Motor neuron (in vitro differentiated cells): ENCODE results near the gene PRDX4. TPM values are rescaled to one million over a fixed set of nuclear protein-coding genes. Genes with fewer than 3 reads are reported as not detected.

Experiments
- ATAC-seq, 8 experiments: fragments of 200-7000 bp; cut with Tn5 transposase; replicated peaks in 6 of 8; 2 replicates each; pipeline ENCODE4 v1.8.0; 2021; ENCODE audit warnings: mild to moderate bottlenecking in 8 of 8, moderate library complexity in 8 of 8
- H3K27ac ChIP-seq, 2 donors: fragments of 250-450 bp; sonication (Bioruptor Pico); 2 replicates each; pipeline ENCODE4 v1.9.0; 2021; ENCODE audit warnings: antibody characterized with exemption in 2 of 2, mild to moderate bottlenecking in 2 of 2, moderate library complexity in 1 of 2
- H3K4me1 ChIP-seq, 2 donors: fragments of 250-450 bp; sonication (Bioruptor Pico); replicated peaks in 1 of 2; 2 replicates each; pipeline ENCODE4 v1.6.1; 2021; ENCODE audit warnings: antibody characterized with exemption in 2 of 2, mild to moderate bottlenecking in 2 of 2, moderate library complexity in 1 of 2
- H3K4me3 ChIP-seq, 5 donors: fragments of 250-450 bp; sonication (Bioruptor Pico); 2 replicates each; pipeline ENCODE4 v1.9.0; 2021; ENCODE audit warnings: antibody characterized with exemption in 5 of 5, mild to moderate bottlenecking in 5 of 5, moderate library complexity in 4 of 5
- WGBS, 10 experiments: fragments of 450-650 bp; shearing (Covaris generic); methylation state at CpG; one replicate each; pipeline ENCODE4 v1.0.0; 2022; 5-methylcytosine and 5-hydroxymethylcytosine counted together
- in situ Hi-C, 9 experiments: fragments of 400-800 bp; cut with MboI; loops; one replicate each; pipeline ENCODE4 v1.15.0; 2021; ENCODE audit warnings: low sequenced_read_pairs in 9 of 9, low pct_unique_long_range_greater_than_20kb in 2 of 9; ENCODE audit not compliant: unreplicated experiment in 9 of 9
- total RNA-seq, 8 experiments: library from RNA; unstranded; fragments of 300-600 nt; gene quantifications; 2 replicates each; pipeline versions ENCODE4 v1.2.3 to v1.2.4, GENCODE V29; 2022

Gene PRDX4
- total RNA-seq: 100 to 1,000 TPM in 5 of 8 experiments, 10 to 100 TPM in 3; 61.5 to 555 (median 107) TPM

DNA sequence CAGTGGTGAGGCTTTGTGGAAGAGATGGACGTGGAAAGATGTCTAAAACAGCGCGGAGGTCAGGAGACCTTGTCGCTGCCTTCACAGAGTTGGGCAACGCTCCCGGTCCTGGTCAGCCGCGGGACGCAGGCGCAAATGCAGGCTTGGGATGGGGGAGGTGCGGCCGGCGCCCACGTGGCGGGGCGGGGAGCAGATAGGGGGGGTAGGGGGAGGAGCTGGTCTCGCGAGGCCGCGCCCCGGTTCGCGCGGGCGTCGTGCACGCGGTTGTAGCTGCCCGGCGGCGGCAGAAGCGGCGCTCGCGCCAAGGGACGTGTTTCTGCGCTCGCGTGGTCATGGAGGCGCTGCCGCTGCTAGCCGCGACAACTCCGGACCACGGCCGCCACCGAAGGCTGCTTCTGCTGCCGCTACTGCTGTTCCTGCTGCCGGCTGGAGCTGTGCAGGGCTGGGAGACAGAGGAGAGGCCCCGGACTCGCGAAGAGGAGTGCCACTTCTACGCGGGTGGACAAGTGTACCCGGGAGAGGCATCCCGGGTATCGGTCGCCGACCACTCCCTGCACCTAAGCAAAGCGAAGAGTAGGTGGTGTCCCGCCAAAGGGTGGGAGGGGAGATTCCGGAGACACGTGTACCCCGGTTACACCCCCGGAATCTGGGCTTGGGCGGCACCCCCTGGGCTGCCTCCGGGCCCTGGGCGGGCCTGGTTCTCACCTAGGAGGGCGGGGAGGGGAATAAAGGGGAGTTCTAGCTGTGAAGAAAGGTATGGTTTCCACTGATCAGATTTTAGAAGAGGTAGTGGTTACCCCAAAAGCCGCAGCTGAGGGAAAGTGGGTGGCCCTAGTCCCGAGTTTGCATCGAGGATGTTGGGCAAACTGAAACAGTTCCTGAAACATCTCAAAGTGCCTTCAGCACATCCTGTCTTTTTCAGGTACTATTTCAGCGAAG, at the start of gene PRDX4:
PRDX4 (plus strand) TSS at position 255 of the 939 bp plus-strand sequence; CDS start at position 333, 78 bp downstream.
- WGBS, 10 experiments: 0 to 20% (median 0%) methylated on average over 2 to 7 of the region's 73 CpGs; no CpG with 5 or more reads in 7 of the 10 experiments
- peaks cover 6% of the 10 kb centered on the region in 2 donors for H3K4me1 ChIP-seq
- peak; percentile 90 to 97 (median 96) for ATAC-seq
- H3K27ac ChIP-seq: peak within 1 kb of the TSS; percentile 74 to 94
- H3K4me3 ChIP-seq: peak within 1 kb of the TSS; percentile 56 to 94 (median 70)
- in situ Hi-C loops: no loop called here

DNA sequence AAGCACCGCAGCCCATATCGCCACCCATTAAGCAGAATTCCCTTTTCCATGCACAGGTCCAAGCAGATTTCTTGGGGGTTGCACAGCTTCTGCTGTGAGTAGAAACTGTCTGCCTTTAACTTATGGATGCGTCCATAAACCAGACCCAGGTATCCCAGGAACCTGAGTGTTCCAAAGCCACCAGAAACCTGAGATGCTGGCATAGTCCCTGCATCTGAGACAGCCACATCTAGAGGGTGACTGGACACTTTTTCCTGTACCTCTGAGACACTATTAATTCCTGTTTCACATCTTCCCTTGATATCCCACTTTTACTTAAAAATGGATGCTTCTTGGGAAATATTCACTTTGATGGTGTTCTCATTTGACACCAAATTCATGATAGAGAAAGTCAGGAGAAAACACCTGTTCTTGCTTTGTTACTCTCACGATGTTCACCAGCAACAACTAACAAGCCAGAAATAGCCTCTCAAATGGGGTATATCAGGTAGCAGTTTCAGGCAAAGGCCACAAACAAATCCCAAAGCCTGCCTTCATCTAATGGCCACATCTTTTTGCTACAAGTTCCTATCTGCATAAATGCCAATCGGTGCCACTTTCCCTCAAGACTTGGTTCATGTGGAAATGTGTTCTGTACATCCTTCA, 45.5 kb upstream of the PRDX4 start:
- Histone ChIP-seq H3K4me3 (no peak overlapping the region), H3K4me1 (no peaks in the 10 kb centered on the region), H3K27ac (no peak overlapping the region)
- WGBS, 10 experiments: 0 to 100% (median 92%) methylated on average over 1 to 4 of the region's 5 CpGs; no CpG with 5 or more reads in 6 of the 10 experiments
- no peak for ATAC-seq
- in situ Hi-C loops: no loop called here

DNA sequence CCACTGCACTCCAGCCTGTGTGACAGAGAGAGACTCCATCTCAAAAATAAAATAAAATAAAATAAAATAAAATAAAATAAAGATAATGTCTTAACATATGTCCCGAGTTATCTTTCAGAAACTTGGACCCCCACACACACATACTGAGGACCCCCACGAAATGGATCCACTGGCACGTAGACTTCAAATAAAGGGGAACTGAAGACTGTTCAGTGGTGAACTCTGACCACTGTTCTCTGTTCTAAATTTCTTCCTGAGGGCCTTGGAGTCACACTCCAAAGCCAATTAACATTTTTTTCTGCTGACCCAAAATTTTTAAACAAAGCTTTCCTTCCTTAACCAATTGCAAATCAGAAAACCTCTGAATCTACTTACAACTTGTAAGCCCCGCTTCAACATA, 43.5 kb upstream of the PRDX4 start:
- Histone ChIP-seq H3K4me1 (no peaks in the 10 kb centered on the region), H3K4me3 (no peak overlapping the region), H3K27ac (no peak overlapping the region)
- no peak for ATAC-seq
- 49 to 100% (median 100%) methylated on average over 1 to 4 of the region's 4 CpGs; no CpG with 5 or more reads in 5 of the 10 experiments for WGBS, 10 experiments
- in situ Hi-C loops: no loop called here

DNA sequence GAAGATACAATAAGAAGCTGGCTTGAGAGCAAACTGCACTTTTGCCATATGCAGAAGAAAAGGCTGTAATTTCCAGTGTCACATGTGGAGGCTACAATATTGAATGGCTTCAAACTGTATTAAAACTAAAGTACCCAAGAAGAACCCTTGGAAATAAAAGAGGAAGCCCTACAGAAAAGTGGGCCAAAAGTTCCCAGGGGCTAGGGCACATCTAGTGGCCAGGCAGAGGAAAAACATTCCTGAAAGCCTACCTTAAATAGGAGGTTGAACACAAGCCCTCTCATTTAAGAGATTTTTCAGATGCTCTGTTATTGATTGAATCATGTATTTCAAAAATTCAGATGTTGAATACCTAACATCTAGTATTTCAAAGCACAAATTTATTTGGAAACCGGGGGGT, 40.6 kb upstream of the PRDX4 start:
- no peaks in the 10 kb centered on the region for H3K4me1 ChIP-seq
- H3K27ac ChIP-seq: no peak overlapping the region
- in situ Hi-C loops: no loop called here
- 0 to 57% (median 14%) methylated on average over 1 of the region's 1 CpG; no CpG with 5 or more reads in 3 of the 10 experiments for WGBS, 10 experiments
- no peak overlapping the region for H3K4me3 ChIP-seq
- no peak for ATAC-seq

DNA sequence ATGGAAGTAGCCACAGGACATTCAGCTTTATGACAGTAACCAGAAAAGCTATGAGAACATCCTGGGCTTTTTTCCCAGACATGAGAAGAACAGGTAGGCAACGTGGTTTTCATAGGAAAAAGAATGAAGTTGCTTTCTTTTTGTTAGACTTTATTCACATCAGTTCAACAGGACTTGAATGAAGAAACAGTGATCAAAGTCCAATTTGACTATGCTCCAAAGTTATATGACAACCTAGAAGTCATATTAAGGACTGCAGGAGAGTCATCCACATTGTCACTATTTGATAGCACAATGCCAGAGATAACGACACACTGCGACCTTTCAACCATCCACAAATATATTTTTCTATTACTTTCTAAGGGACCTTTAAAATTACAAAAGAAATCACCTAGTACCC, 39.2 kb upstream of the PRDX4 start:
- Histone ChIP-seq H3K4me3 (no peak overlapping the region), H3K27ac (no peak overlapping the region), H3K4me1 (no peaks in the 10 kb centered on the region)
- WGBS, 10 experiments: 0 to 100% (median 40%) methylated on average over 1 to 3 of the region's 3 CpGs; no CpG with 5 or more reads in 5 of the 10 experiments
- no peak for ATAC-seq
- in situ Hi-C loops: no loop called here

DNA sequence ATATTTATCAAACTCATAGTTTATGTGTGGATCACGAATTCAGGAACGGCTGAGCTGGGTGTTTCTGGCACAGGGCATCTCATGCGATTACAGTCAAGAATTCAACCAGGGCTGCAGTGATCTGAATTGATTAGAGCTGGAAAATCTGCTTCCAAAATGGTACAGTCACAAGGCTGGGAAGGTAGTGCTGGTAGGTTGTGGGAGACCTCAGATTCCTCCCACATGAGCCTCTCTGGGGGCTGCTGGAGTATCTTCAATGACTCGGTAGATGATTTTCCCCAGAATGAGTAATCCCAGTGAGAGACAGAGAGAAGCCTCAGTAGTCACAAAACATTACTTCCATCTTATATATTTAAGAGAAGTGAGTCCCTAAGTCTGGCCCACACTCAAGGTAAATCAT, 36.2 kb upstream of the PRDX4 start:
- no peak overlapping the region for H3K4me3 ChIP-seq
- no peaks in the 10 kb centered on the region for H3K4me1 ChIP-seq
- no peak overlapping the region for H3K27ac ChIP-seq
- 8 to 80% methylated on average over 2 to 4 of the region's 4 CpGs; no CpG with 5 or more reads in 8 of the 10 experiments for WGBS, 10 experiments
- no peak for ATAC-seq
- in situ Hi-C loops: no loop called here

DNA sequence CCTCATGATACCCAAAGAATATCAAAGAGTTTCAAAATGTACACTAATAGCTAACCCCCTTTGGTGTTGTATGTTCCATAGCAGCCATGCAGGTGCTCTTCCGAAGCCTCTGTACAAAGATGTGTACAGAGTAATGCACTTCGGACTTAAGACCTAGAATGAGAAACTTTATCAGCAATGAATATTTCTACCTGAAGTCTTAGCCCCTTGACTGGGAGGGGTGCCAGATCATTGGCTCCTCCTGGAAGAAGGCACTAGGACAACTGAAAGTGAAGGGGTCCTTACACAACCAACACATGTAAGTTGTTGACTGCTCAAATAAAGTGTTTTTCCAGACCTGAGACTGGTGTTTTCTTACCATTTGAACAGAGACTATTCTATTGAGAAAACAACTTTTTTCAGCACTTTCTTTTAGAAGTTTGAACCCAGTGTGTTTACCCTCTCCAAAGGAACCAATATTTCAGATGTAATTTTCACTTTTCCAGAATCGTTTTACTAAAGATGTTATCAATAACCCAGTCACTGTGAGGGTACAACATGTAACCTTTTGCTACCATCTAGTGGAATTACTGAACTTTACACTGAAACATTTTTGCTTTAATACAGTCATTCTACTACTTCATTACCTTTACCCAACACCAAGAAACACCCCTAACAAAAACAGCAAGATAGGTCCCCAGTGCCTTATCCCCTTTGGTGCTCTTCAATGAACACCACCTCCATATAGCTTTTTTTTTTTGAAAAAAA, 33.3 kb upstream of the PRDX4 start:
- no peak for ATAC-seq
- 50 to 77% (median 50%) methylated on average over 1 to 3 of the region's 3 CpGs; no CpG with 5 or more reads in 7 of the 10 experiments for WGBS, 10 experiments
- in situ Hi-C loops: no loop called here
- Histone ChIP-seq H3K4me3 (no peak overlapping the region), H3K4me1 (no peaks in the 10 kb centered on the region), H3K27ac (no peak overlapping the region)

DNA sequence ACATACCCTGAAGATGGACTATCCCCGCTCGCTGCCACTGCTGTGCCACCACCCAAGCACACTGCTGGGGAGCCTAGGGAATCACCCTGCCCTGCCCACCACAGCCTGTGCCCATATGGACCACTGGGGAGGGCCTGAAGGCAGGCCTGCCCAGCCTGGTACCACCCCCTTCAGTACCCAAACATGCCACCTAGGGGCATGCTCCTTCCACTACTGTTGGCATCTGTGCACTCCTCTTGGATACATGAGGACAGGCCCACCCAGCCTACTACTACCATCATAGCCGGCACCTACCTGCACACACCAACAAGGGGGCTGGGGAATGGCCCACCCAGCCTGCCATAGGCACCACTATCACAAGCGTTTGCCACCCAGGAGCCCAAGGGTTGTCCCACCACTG, 30.1 kb upstream of the PRDX4 start:
- no peaks in the 10 kb centered on the region for H3K4me1 ChIP-seq
- 0 to 92% (median 80%) methylated on average over 1 to 4 of the region's 4 CpGs; no CpG with 5 or more reads in 7 of the 10 experiments for WGBS, 10 experiments
- H3K27ac ChIP-seq: no peak overlapping the region
- no peak overlapping the region for H3K4me3 ChIP-seq
- in situ Hi-C loops: no loop called here
- no peak for ATAC-seq

DNA sequence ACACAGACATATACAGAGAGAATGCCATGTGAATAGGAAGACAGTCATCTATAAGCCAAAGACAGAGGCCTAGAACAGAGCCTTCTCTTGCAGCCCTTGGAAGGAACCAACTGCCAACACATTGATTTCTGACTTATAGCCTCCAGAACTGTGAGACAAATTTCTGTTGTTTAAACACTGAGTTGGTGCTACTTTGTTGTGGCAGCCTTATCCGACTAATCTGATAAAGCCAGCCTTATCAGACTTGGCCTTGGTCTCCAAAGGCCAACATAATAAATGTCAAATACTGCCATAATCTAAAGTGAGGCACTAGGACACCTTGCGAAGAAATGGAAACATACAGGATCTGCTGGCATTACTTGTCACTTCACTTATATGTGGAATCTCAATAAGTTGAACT, 24.3 kb upstream of the PRDX4 start:
- H3K4me1 ChIP-seq: no peaks in the 10 kb centered on the region
- no peak overlapping the region for H3K27ac ChIP-seq
- no peak overlapping the region for H3K4me3 ChIP-seq
- no peak for ATAC-seq
- 0 to 83% (median 38%) methylated on average over 1 to 2 of the region's 2 CpGs; no CpG with 5 or more reads in 4 of the 10 experiments for WGBS, 10 experiments
- in situ Hi-C loops: no loop called here

DNA sequence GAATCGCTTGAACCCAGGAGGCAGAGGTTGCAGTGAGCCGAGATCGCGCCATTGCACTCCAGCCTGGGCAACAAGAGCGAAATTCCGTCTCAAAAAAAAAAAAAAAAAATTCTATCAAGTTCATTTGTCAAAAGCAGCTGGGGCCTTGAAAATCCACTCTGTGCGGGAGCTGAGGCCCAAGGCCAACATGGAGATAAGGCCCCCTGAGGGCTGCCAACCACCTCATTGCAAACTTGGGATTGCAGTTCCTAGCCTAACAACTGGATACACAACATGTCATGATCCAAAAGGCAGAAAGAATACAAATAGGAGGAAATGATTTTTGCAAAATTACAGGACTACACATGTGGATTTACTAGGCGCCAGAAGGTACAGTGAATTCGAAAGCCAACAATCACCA, 22.5 kb upstream of the PRDX4 start:
- WGBS, 10 experiments: 20 to 72% methylated on average over 1 to 3 of the region's 9 CpGs; no CpG with 5 or more reads in 8 of the 10 experiments
- in situ Hi-C loops: no loop called here
- Histone ChIP-seq H3K27ac (no peak overlapping the region), H3K4me1 (no peaks in the 10 kb centered on the region), H3K4me3 (no peak overlapping the region)
- no peak for ATAC-seq

DNA sequence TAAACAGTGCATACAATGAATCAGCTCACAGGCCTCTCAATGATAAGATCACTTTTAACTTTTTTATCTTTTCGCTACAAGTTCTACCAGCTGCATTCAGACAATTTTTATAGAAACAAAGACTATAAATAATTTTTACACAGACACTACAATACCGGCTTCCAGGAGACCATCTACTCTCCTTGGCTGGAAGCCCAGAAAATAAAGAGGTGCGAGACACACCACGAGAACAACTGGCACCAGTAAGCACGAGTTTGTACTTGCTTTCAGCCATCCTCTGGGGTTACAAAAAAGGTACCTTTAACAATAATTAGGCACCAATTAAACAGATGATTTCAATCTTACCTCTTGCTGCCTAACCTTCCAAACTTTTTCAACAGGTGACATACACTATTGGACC, 11.2 kb upstream of the PRDX4 start:
- WGBS, 10 experiments: 25 to 90% (median 77%) methylated on average over 1 to 5 of the region's 5 CpGs; no CpG with 5 or more reads in 4 of the 10 experiments
- in situ Hi-C loops: no loop called here
- Histone ChIP-seq H3K4me1 (no peaks in the 10 kb centered on the region), H3K4me3 (no peak overlapping the region), H3K27ac (no peak overlapping the region)
- ATAC-seq: peak in 1 of 8 experiments; percentile 40

DNA sequence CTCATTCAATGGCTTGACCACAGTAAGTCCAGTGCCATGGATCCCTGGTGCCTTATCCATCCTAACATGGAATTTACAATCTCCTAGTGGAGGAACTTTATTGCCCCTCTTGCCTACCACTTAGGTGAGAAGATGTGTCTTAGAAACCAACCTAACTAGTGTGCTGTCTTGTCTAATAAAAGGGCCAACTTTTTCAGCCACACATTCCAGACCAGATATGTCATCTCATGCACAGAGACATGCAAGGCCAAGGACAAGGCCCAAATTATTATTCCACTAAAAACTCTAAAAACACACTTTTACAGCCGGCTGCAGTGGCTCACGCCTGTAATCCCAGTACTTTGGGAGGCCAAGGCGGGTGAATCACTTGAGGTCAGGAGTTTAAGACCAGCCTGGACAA, 10.6 kb upstream of the PRDX4 start:
- in situ Hi-C loops: no loop called here
- ATAC-seq: no peak
- H3K4me3 ChIP-seq: no peak overlapping the region
- 60 to 80% methylated on average over 1 of the region's 3 CpGs; no CpG with 5 or more reads in 8 of the 10 experiments for WGBS, 10 experiments
- H3K4me1 ChIP-seq: no peaks in the 10 kb centered on the region
- H3K27ac ChIP-seq: no peak overlapping the region

DNA sequence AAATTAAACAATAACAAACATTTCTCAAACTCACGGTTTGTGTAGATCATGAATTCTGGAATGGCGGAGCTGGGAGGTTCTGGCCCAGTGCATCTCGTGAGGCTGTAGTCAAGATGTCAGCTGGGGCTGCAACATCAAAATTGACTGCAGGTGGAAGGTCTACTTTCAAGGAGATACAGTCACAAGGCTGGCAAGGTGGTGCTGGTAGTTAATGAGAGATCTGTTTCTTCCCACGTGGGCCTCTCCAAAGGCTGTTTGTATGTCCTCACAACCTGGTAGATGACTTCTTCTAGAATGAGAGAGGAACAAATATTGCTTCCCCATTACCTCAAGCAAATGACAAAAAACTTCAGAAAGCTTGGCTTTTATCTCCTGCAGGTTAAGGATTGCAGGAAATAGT, 8.0 kb upstream of the PRDX4 start:
- WGBS, 10 experiments: 0 to 80% (median 45%) methylated on average over 1 to 4 of the region's 4 CpGs; no CpG with 5 or more reads in 5 of the 10 experiments
- H3K4me1 ChIP-seq: no peaks in the 10 kb centered on the region
- in situ Hi-C loops: no loop called here
- H3K27ac ChIP-seq: no peak overlapping the region
- no peak for ATAC-seq
- no peak overlapping the region for H3K4me3 ChIP-seq
